IMR-90 (cell line): Measurements from ENCODE around the gene RFX2. TPM values are rescaled to one million over a fixed set of nuclear protein-coding genes. Genes with fewer than 3 reads are reported as not detected.

ENCODE experiments used
- ATAC-seq: fragments of 200-7000 bp; cut with Tn5 transposase; 2 replicates; pipeline ENCODE4 v1.9.1; 2020; ENCODE audit warnings: low read depth, mild to moderate bottlenecking, moderate library complexity
- BruUV-seq: library from RNA; stranded (reverse); fragments of 400-500 nt; replicated peaks from 2 replicates; lab custom pipeline; 2021; lab: Mats Ljungman, UMichigan
- CTCF ChIA-PET: fragments of 300-600 bp; formaldehyde crosslinking; extraction: SDS; loops from one replicate; lab custom pipeline; 2021; ENCODE audit warnings: antibody characterized with exemption; lab: Yijun Ruan, JAX
- POLR2A ChIA-PET: fragments of 300-600 bp; sonication (Branson Sonifier 250); formaldehyde crosslinking; loops from one replicate; lab custom pipeline; 2022; ENCODE audit warnings: antibody characterized with exemption; ENCODE audit not compliant: unreplicated experiment; lab: Charles Lee
- DNase-seq: peaks from one replicate; pipeline ENCODE4 v3.0.0; 2013
- H2AFZ ChIP-seq: replicated peaks from 2 replicates; pipeline ENCODE3; 2013; ENCODE audit warnings: low read length, mild to moderate bottlenecking; ENCODE audit not compliant: poor library complexity
- H2AK5ac ChIP-seq: 2 replicates; pipeline ENCODE4 v1.6.1; 2013; ENCODE audit warnings: low read depth, low read length, inconsistent platforms
- H2AK9ac ChIP-seq: replicated peaks from 2 replicates; pipeline ENCODE3; 2013; ENCODE audit warnings: mild to moderate bottlenecking, low read depth, low read length, moderate library complexity; ENCODE audit not compliant: poor library complexity
- H2BK120ac ChIP-seq: 2 replicates; pipeline ENCODE4 v1.6.1; 2013; ENCODE audit warnings: low read depth, low read length, inconsistent platforms
- H2BK15ac ChIP-seq: 3 replicates; pipeline ENCODE4 v1.6.1; 2013; ENCODE audit warnings: low read depth, low read length, inconsistent platforms
- H2BK20ac ChIP-seq: 2 replicates; pipeline ENCODE4 v1.6.1; 2013; ENCODE audit warnings: low read depth, mild to moderate bottlenecking, inconsistent platforms, low read length, moderate library complexity
- H2BK5ac ChIP-seq: 2 replicates; pipeline ENCODE4 v1.6.1; 2013; ENCODE audit warnings: mild to moderate bottlenecking, low read depth, low read length, inconsistent platforms; ENCODE audit not compliant: poor library complexity, severe bottlenecking
- H3K14ac ChIP-seq: replicated peaks from 2 replicates; pipeline ENCODE4 v1.6.1; 2013; ENCODE audit warnings: low read depth, low read length, inconsistent platforms
- H3K18ac ChIP-seq: 2 replicates; pipeline ENCODE4 v1.6.1; 2013; ENCODE audit warnings: low read depth, low read length, control low read depth
- H3K23ac ChIP-seq: 2 replicates; pipeline ENCODE4 v1.6.1; 2013; ENCODE audit warnings: low read depth, low read length, inconsistent platforms
- H3K27ac ChIP-seq: 2 replicates; pipeline ENCODE4 v1.5.1; 2013; ENCODE audit warnings: mild to moderate bottlenecking, control low read depth, low read length; ENCODE audit not compliant: insufficient read depth
- H3K27me3 ChIP-seq: 2 replicates; pipeline ENCODE4 v1.6.1; 2013; ENCODE audit warnings: low read length; ENCODE audit not compliant: control insufficient read depth, insufficient read depth
- H3K36me3 ChIP-seq: 2 replicates; pipeline ENCODE4 v1.6.1; 2013; ENCODE audit warnings: low read length, mixed read lengths; ENCODE audit not compliant: control insufficient read depth, insufficient read depth
- H3K4ac ChIP-seq: 2 replicates; pipeline ENCODE4 v1.6.1; 2013; ENCODE audit warnings: low read depth, low read length, inconsistent platforms
- H3K4me1 ChIP-seq: 2 replicates; pipeline ENCODE4 v1.6.1; 2013; ENCODE audit warnings: low read length, mixed read lengths; ENCODE audit not compliant: control insufficient read depth, insufficient read depth
- H3K4me2 ChIP-seq: 2 replicates; pipeline ENCODE4 v1.6.1; 2013; ENCODE audit warnings: low read depth, mild to moderate bottlenecking, control low read depth, low read length, moderate library complexity
- H3K4me3 ChIP-seq: 2 replicates; pipeline ENCODE4 v1.5.1; 2013; ENCODE audit warnings: low read depth, mild to moderate bottlenecking, control low read depth, low read length, moderate library complexity; ENCODE audit not compliant: insufficient read depth
- H3K56ac ChIP-seq: 2 replicates; pipeline ENCODE4 v1.6.1; 2013; ENCODE audit warnings: low read length, inconsistent platforms; ENCODE audit not compliant: insufficient read depth; ENCODE audit errors: extremely low read depth
- H3K79me1 ChIP-seq, 2 experiments: 2 replicates each; pipeline ENCODE4 v1.6.1; 2013; ENCODE audit warnings: low read length in 2 of 2, inconsistent platforms in 1 of 2, low read depth in 1 of 2
- H3K9ac ChIP-seq: 2 replicates; pipeline ENCODE4 v1.6.1; 2013; ENCODE audit warnings: low read depth, low read length, control low read depth
- H3K9me1 ChIP-seq: 2 replicates; pipeline ENCODE4 v1.6.1; 2013; ENCODE audit warnings: low read length, inconsistent platforms; ENCODE audit not compliant: insufficient read depth
- H3K9me3 ChIP-seq: 2 replicates; pipeline ENCODE4 v1.6.1; 2013; ENCODE audit warnings: low read length; ENCODE audit not compliant: control insufficient read depth, insufficient read depth
- H4K20me1 ChIP-seq: 2 replicates; pipeline ENCODE4 v1.6.1; 2013; ENCODE audit warnings: low read length, inconsistent platforms; ENCODE audit not compliant: insufficient read depth
- H4K5ac ChIP-seq: 2 replicates; pipeline ENCODE4 v1.6.1; 2013; ENCODE audit warnings: mild to moderate bottlenecking, low read depth, low read length, control low read depth
- H4K8ac ChIP-seq, 2 experiments: 2 replicates each; pipeline ENCODE4 v1.6.1; 2013; ENCODE audit warnings: low read depth in 2 of 2, low read length in 2 of 2, control low read depth in 1 of 2, inconsistent platforms in 1 of 2
- H4K91ac ChIP-seq: 2 replicates; pipeline ENCODE4 v1.6.1; 2013; ENCODE audit warnings: low read depth, low read length, inconsistent platforms; ENCODE audit not compliant: insufficient read depth
- MAFK ChIP-seq: IDR thresholded peaks from 2 replicates; pipeline ENCODE4 v1.6.1; 2012; ENCODE audit warnings: low read depth, low read length, improper control_type of control experiment
- NFE2L2 ChIP-seq: fragments of 150-350 bp; IDR thresholded peaks from 2 replicates; pipeline ENCODE4 v1.6.1; 2016; ENCODE audit warnings: low read depth, mild to moderate bottlenecking, low read length
- USF2 ChIP-seq: fragments of 150-350 bp; IDR thresholded peaks from 2 replicates; pipeline ENCODE4 v1.6.1; 2017; ENCODE audit warnings: mild to moderate bottlenecking, antibody characterized with exemption, low read length, low read depth
- WGBS, 2 experiments: methylation state at CpG; one replicate each; pipeline versions ENCODE4 v1.1.5 to v1.1.7; 2013; ENCODE audit warnings: missing lambda C conversion rate in 2 of 2; ENCODE audit not compliant: insufficient read length in 1 of 2; ENCODE audit errors: extremely low coverage in 2 of 2; 5-methylcytosine and 5-hydroxymethylcytosine counted together
- dilution Hi-C: fragments of 300-500 bp; cut with HindIII; formaldehyde crosslinking; loops from one replicate; pipeline ENCODE4 v1.14.3; 2018; ENCODE audit warnings: low sequenced_read_pairs; ENCODE audit not compliant: unreplicated experiment
- in situ Hi-C: fragments of 300-500 bp; cut with MboI; formaldehyde crosslinking; loops from 3 replicates; pipeline ENCODE4 v1.14.3; 2019; ENCODE audit warnings: low sequenced_read_pairs, inconsistent platforms, mixed read lengths
- intact Hi-C: fragments of 100-400 bp; cut with micrococcal nuclease; formaldehyde crosslinking; loops from 2 replicates; pipeline ENCODE4 v1.10.0; 2022
- polyA plus RNA-seq, 3 experiments: library from polyadenylated mRNA; depleted of rRNA; stranded (reverse); fragments of >200 nt; gene quantifications; 2 replicates each; pipeline ENCODE4 v1.2.3, GENCODE V29; 2012; ENCODE audit warnings: low replicate concordance in 1 of 3
- total RNA-seq: library from RNA; depleted of rRNA; stranded (reverse); fragments of >200 nt; gene quantifications from 2 replicates; pipeline ENCODE4 v1.2.3, GENCODE V29; 2012

RFX2 gene
- total and polyA plus RNA-seq, 2 of the 4 experiments (the other 2 are of a cell fraction) = 2.2 to 4.9 TPM

- Histone ChIP-seq H3K4me2 (peak overlapping the region; percentile 5), H2BK15ac (peak overlapping the region; percentile 64; the same call in 2 of the 3 replicates), H3K56ac (0 out of 2 replicates have a peak overlapping the region, but pooled peaks have one; percentile 29), H3K27ac (peak overlapping the region; percentile 67), H4K91ac (peak overlapping the region; percentile 72), H2AFZ (no peak overlapping the region), H3K9me1 (peaks cover 44% of the 10 kb centered on the region), H2BK120ac (peak overlapping the region; percentile 67), H3K23ac (peak overlapping the region; percentile 8; the same call in 1 of the 2 replicates), H3K14ac (peak overlapping the region; percentile 39), H2BK20ac (peak overlapping the region; percentile 85), H2BK5ac (peak overlapping the region; percentile 76), H4K5ac (peak overlapping the region; percentile 1), H3K4ac (peak overlapping the region; percentile 95), H3K79me1 (peaks cover 37 to 100% of the 10 kb centered on the region in 2 experiments; a peak in 3 of 4 replicates), H4K8ac (peak overlapping the region; percentile 63 to 74), H3K9ac (peak overlapping the region; percentile 33), H3K18ac (peak overlapping the region; percentile 1), H3K27me3 (no peaks in the 10 kb centered on the region), H3K4me3 (no peak overlapping the region), H4K20me1 (peaks cover 84% of the 10 kb centered on the region), H2AK5ac (peak overlapping the region; percentile 87), H2AK9ac (peak overlapping the region; percentile 78), H3K4me1 (peaks cover 50% of the 10 kb centered on the region), H3K36me3 (peaks cover 13% of the 10 kb centered on the region), H3K9me3 (no peaks in the 10 kb centered on the region)
- 62% methylated on average over 4 of the region's 17 CpGs; no CpG with 5 or more reads in 1 of the 2 experiments for WGBS, 2 experiments
- POLR2A ChIA-PET = no interaction called here
- ATAC-seq = no peak
- no peak for DNase-seq
- BruUV-seq = no TSS peak
- dilution Hi-C loops = no loop called here
- TF ChIP-seq NFE2L2 (peak; percentile 81), MAFK (peak; percentile 72), USF2 (no peak)
- in situ Hi-C loops = no loop called here
- CTCF ChIA-PET = interaction anchor here (2.6 kb wide), 1 partner anchor 150 kb away, joined by 9 read pairs; the partner anchor contains the start of gene NRTN
- intact Hi-C loops = no loop called here
Observed at GRCh38 chr19:5953680-5954213, 156.6 kb downstream of the RFX2 start.
